H4 (cell line): Measurements from ENCODE around the gene TFF3. TPM values are rescaled to one million over a fixed set of nuclear protein-coding genes. Genes with fewer than 3 reads are reported as not detected.

ENCODE experiments used
- DNase-seq: peaks from one replicate; pipeline ENCODE4 v3.0.0-alpha.2; 2015; ENCODE audit warnings: low spot score
- total RNA-seq: library from RNA; depleted of rRNA; stranded (reverse); fragments of >200 nt; shearing (Covaris generic); gene quantifications from 2 replicates; pipeline ENCODE4 v1.2.3, GENCODE V29; 2014

TFF3 gene
- total RNA-seq, 1 experiment from 2014 or later = not detected

DNA sequence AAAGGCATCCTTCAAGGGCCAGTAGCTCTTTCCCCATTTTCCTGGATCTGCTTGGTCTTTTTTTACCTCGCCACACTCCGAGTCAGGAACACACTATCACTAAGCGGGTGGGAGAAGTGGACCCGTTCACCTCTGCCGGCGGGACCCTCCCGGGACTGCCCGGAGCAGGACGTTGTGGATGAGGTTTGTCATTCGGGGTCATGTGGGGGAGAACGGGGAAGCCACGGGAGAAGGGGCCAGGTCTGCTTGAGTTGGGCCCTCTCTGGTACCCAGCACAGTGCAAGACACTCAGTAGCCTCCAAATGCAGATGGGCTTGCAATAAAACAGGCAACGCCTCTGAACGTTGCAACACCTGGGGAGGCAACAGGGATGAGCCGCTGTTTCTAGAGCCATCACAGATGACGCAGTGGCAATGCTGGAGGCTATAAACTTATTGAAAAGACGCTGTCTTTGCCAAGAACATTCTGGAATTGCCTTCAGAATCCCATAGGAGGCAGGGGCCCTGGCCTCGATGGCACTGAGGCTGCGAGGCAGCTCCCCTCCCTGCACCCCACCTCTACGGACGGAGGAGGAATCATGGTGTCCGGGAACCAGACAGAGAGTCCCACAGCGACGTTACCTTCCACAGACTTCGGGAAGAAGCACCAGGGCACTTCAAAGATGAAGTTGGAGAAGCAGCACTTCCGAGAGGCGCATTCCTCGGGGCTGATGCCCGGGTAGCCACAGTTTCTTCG, 31.8 kb upstream of the TFF3 start:
- no peak for DNase-seq

DNA sequence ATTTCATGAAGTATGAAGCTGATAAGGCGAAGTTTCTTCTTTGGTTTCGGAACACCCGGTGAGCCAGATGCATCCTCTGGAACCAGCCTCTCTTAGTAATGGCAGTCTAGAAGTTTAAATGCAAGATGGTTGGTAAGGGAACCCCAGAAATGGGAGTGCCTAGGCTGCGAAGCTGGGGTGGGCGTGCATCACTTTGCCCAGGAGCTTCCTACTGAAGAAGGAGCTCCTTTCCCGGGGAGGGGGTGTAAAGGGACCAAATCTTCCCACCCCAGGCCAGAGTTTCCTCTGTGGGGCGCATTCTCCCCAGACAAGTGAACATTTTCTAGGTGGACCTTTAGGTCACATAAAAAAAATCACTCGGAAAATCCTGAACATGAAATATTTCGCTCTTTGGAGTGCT, 31.2 kb upstream of the TFF3 start:
- no peak for DNase-seq

- no peak for DNase-seq
Measured at GRCh38 chr21:42344631-42345030, 29.4 kb upstream of the TFF3 start.

- DNase-seq = no peak
Measured at GRCh38 chr21:42343963-42344510, 28.8 kb upstream of the TFF3 start.

DNA sequence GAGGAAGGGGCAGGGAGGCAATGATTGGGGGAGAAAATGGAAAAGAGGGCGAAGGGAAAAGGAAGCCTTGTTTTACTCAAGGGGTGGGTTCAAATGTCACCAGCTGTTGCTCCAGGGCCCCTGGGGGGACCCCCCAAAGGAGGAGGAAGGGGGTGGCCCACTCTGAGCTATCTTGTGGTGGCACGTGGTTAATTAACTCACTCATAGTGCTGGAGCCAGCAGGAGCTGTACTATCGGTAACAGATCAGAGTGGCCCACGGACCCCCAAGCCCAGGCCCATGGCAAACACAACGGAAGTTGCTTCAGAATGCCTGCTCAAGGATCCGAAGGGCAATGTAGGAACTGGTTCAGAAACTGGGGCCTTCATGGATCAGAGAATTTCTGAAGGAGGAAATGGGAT, 28.3 kb upstream of the TFF3 start:
- no peak for DNase-seq

DNA sequence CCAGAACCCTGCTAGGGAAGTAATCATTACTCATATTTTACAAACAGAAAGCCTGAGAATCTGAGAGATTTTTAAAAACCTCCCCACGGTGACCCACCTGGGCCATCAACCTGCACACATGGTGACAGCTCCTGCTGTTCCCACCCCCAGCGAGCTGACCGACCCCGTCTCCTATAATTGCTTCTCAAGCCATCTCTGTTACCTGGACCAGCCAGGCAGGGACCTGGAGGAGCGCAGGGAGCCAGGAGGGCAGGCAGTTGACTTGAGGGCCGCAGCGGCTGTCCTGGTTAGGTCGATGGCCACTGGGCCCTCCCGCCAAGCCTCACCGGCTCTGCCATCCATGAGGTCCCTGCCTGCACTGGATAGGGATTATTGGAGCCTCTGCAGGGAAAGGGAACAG, 27.9 kb upstream of the TFF3 start:
- DNase-seq = no peak

DNA sequence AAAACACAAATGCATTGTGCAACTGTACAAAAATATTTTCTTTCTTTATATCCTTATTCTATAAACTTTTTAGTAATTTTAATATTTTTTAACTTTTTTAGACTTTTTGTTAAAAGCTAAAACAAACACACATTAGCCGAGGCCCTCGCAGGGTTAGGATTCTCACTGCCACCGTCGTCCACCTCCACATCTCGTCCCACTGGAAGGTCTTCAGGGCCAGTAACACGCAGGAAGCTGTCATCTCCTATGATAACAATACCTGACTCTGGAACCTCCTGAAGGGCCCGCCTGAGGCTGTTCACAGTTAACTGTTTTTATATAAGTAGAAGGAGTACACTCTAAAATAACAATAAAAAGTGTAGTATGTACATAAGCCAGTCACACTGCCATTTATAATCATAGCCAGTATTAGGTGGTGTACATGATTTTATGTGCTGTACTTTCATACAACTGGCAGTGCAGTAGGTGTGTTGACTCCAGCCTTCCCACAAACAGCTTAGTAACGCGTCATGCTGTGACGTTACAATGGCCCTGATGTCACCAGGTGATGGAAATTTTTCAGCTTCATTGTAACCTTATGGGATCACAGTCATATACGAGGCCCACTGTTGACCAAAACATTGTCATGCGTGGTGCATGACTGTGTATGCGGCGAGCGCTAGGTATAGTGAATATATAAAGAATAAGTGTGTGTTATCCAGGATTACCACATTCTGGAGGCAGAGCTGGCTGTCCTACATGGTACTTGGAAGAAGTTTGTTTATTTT, 26.8 kb upstream of the TFF3 start:
- no peak for DNase-seq

- no peak for DNase-seq
Measured at GRCh38 chr21:42340187-42341050, 25.2 kb upstream of the TFF3 start.

- no peak for DNase-seq
Measured at GRCh38 chr21:42338729-42339715, 23.8 kb upstream of the TFF3 start.

GRCh38 chr21:42337830-42338728, 22.9 kb upstream of the TFF3 start:
- peak; percentile 43 for DNase-seq

- DNase-seq = no peak
Measured at GRCh38 chr21:42337276-42337675, 22.1 kb upstream of the TFF3 start.

DNA sequence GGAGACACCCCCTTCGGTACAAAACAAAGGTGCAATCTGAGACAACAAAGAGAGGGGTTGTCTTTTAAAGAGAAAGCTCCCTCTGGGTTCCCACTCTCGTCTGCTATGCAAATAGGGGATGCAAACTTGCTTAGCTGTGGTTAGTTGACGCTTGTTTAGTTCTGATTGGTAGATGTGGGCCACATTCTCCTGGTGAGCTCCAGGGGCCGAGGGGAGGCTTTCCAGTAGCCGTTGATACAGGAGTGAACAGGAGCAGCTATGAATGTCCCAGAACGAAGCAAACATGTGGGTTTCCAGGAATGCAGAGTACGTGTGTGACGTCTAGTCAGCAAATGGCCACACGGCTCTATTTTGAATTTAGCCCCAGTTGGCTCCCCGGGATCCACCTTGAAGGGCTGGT, 20.8 kb upstream of the TFF3 start:
- DNase-seq = peak; percentile 76

GRCh38 chr21:42332557-42333317, 17.5 kb upstream of the TFF3 start:
- no peak for DNase-seq

- DNase-seq = no peak
Measured at GRCh38 chr21:42331660-42332059, 16.5 kb upstream of the TFF3 start.

DNA sequence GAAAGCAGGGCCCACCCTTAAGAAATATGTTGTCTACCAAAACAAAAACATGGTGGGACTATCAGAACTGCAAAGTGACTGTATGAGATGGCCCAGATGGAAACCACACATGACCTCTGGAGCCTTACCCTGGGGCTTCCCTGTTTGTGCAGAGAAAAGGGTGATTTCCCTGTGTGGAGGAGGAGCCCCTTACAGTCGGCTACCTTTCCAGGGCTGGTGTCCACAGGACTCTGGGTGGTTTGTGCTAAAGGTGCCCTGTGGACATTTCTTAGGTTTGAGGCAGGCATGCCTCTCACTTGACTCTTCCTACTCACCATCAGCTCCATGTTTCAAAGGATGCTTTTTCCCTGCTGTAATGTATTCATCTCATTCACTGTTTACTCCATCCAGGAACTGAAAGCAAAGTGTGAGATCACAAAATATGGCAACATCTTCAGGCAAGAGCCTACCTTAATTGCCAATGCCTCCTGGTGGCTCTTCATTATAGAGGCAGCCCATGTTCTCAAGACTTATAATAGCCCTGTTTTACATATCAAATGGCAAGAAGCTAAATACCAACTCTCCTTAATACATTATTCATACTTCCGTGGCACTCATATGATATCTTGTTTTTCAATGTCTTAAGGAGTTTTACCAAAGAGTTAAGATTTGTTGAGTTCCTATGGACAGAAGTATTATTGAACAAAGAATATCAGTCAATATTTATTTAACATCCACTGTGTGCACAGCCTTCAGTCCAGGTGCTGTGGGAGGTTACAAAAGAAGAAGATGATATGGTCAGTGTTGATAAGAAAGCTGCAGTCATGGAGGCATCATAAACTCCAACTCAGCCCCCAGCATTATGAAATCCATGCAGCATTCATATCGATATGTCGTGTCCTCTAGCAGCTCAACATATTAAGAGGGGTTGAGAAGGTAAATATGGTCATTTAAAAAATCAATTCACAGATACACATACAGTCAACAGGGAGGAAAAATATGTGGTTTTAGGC, 15.5 kb upstream of the TFF3 start:
- no peak for DNase-seq

DNA sequence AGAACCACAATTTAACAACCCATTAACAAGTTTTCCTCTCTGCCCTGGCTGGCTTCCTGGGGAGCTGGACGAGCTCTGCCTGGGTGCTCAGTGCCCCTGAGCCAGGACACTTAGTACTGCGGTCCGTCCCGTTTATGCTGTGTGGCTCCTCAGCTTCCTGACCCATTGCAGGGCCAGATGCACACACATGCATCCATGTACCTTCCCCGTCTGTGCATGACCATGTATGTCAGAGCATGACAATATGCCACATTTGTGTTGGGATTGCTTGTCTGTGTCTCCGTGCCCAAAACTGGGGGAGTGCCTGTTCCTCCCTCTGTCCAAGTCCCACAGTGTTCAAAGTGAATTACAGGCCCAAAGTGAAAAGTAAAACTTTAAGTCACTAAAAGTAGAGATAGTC, 9.7 kb upstream of the TFF3 start:
- DNase-seq = no peak

GRCh38 chr21:42321845-42322244, 6.6 kb upstream of the TFF3 start:
- no peak for DNase-seq

GRCh38 chr21:42321231-42321630, 6.0 kb upstream of the TFF3 start:
- DNase-seq = no peak
